PC-9 (cell line): Measurements from ENCODE around the gene RDM1. TPM values are rescaled to one million over a fixed set of nuclear protein-coding genes. Genes with fewer than 3 reads are reported as not detected.

ENCODE experiments used
- BruUV-seq: library from RNA; stranded (reverse); fragments of 400-500 nt; replicated peaks from 2 replicates; lab custom pipeline; 2021; lab: Mats Ljungman, UMichigan
- CTCF ChIA-PET: fragments of 300-600 bp; sonication (Branson Sonifier 250); formaldehyde crosslinking; loops from one replicate; lab custom pipeline; 2022; ENCODE audit warnings: antibody characterized with exemption; lab: Charles Lee
- POLR2A ChIA-PET: fragments of 300-600 bp; sonication (Branson Sonifier 250); formaldehyde crosslinking; loops from one replicate; lab custom pipeline; 2022; ENCODE audit warnings: antibody characterized with exemption; ENCODE audit not compliant: unreplicated experiment; lab: Charles Lee
- DNase-seq, 2 experiments: peaks; one replicate each; pipeline versions ENCODE4 v3.0.0 to v3.0.0-alpha.2; 2015 to 2022; ENCODE audit warnings: mixed read lengths in 1 of 2
- H2AFZ ChIP-seq: fragments of 200-600 bp; sonication (generic); 2 replicates; pipeline ENCODE4 v1.8.1; 2017; ENCODE audit warnings: antibody characterized with exemption
- H3F3A ChIP-seq: fragments of 200-600 bp; sonication (generic); 2 replicates; pipeline ENCODE4 v1.8.1; 2017; ENCODE audit warnings: antibody characterized with exemption, mild to moderate bottlenecking, low read depth; ENCODE audit not compliant: insufficient read depth
- H3K27ac ChIP-seq: fragments of 200-600 bp; sonication (generic); 2 replicates; pipeline ENCODE4 v1.6.1; 2016; ENCODE audit warnings: mixed run types
- H3K27me3 ChIP-seq: fragments of 200-600 bp; sonication (generic); 2 replicates; pipeline ENCODE4 v1.6.1; 2016; ENCODE audit warnings: low read depth, mixed run types; ENCODE audit not compliant: insufficient read depth
- H3K36me3 ChIP-seq: fragments of 200-600 bp; sonication (generic); 2 replicates; pipeline ENCODE4 v1.6.1; 2016; ENCODE audit warnings: low read depth, mixed run types
- H3K4me1 ChIP-seq: fragments of 200-600 bp; sonication (generic); replicated peaks from 2 replicates; pipeline ENCODE4 v1.6.1; 2016; ENCODE audit warnings: mixed run types; ENCODE audit not compliant: insufficient read depth
- H3K4me2 ChIP-seq: fragments of 200-600 bp; sonication (generic); 2 replicates; pipeline ENCODE4 v1.6.1; 2017; ENCODE audit warnings: mixed run types
- H3K4me3 ChIP-seq: fragments of 200-600 bp; sonication (generic); 2 replicates; pipeline ENCODE4 v1.6.1; 2016; ENCODE audit warnings: mixed run types
- H3K79me2 ChIP-seq: fragments of 200-600 bp; sonication (generic); 2 replicates; pipeline ENCODE4 v1.6.1; 2017; ENCODE audit warnings: low read depth, mixed run types
- H3K9me2 ChIP-seq: fragments of 200-600 bp; sonication (generic); 2 replicates; pipeline ENCODE4 v1.8.1; 2017; ENCODE audit warnings: mild to moderate bottlenecking; ENCODE audit not compliant: insufficient read depth
- H3K9me3 ChIP-seq: fragments of 200-600 bp; sonication (generic); 2 replicates; pipeline ENCODE4 v1.8.1; 2016; ENCODE audit warnings: low read depth; ENCODE audit not compliant: insufficient read depth
- H4K20me1 ChIP-seq: fragments of 200-600 bp; sonication (generic); 2 replicates; pipeline ENCODE4 v1.8.1; 2017; ENCODE audit not compliant: insufficient read depth
- EZH2 ChIP-seq: fragments of 200-600 bp; sonication (generic); IDR thresholded peaks from 2 replicates; pipeline ENCODE4 v1.8.0; 2017; ENCODE audit warnings: antibody characterized with exemption, low read depth
- intact Hi-C: fragments of 100-400 bp; cut with micrococcal nuclease; formaldehyde crosslinking; loops from one replicate; pipeline ENCODE4 v1.10.0; 2022; ENCODE audit not compliant: unreplicated experiment
- total RNA-seq: library from RNA; stranded (reverse); gene quantifications from 2 replicates; pipeline ENCODE4 v1.2.3, GENCODE V29; 2021
- TF ChIP-seq, protein P1 (sequence below): fragments of 200-600 bp; sonication (generic); conservative IDR thresholded peaks from 2 replicates; pipeline ENCODE4 v1.6.1; 2017; ENCODE audit warnings: mixed run types, antibody characterized with exemption, mild to moderate bottlenecking, moderate library complexity

The RDM1 gene
- total RNA-seq, 1 experiment from 2014 or later = 14.5 TPM

DNA sequence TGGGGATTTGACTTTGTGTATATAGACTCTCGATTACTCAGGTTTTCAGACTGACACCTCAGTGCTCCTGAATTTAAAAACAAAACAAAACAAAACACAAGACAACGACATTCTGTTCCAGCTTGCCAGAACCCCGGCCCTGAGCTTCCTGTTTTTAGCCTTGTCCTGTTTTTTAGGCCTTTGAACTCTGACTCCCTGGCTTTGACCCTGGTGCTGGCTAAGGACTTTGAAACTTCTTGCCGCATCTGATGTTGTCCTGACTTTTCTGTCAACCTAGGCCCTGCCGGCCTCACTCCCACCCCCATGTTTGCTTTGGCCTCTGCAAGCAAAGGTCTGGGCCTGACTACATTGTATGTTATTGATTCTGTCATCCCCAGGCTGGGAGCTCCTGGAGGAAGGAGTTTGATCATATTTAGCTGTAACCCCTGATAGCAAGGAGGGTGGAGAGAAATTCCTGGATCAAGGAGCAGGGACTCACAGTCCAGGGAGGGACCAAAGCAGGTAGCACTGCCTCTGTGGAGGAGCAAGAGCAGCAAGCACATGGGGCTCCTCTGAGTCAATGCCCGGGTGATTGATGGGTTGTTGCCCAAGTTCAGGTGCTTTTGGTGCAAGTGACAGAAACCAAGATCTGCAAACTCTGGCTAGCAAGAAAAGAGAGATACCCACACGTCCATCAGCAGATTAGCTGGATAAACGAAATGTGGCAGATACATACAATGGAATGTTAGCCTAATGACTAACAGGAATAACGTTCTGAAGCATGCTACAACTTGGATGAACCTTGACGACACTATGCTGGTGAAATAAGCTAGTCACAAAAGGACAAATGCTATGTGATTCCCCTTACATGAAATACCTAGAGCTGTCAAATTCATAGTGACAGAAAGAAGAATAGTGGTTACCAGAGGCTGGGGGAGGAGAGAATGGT, 43.0 kb upstream of the RDM1 start:
- no peak overlapping the region for H3K4me2 ChIP-seq
- intact Hi-C loops = no loop called here
- no peak overlapping the region for H3K27ac ChIP-seq
- no peaks in the 10 kb centered on the region for H3F3A ChIP-seq
- no peak for DNase-seq
- no peaks in the 10 kb centered on the region for H3K9me3 ChIP-seq
- H3K27me3 ChIP-seq = peaks cover 49% of the 10 kb centered on the region
- ChIA-PET CTCF (no interaction called here), POLR2A (no interaction called here)
- H3K36me3 ChIP-seq = no peaks in the 10 kb centered on the region
- BruUV-seq = no TSS peak
- no peaks in the 10 kb centered on the region for H3K79me2 ChIP-seq
- no peak for TF ChIP-seq EZH2
- TF ChIP-seq, protein P1, sequence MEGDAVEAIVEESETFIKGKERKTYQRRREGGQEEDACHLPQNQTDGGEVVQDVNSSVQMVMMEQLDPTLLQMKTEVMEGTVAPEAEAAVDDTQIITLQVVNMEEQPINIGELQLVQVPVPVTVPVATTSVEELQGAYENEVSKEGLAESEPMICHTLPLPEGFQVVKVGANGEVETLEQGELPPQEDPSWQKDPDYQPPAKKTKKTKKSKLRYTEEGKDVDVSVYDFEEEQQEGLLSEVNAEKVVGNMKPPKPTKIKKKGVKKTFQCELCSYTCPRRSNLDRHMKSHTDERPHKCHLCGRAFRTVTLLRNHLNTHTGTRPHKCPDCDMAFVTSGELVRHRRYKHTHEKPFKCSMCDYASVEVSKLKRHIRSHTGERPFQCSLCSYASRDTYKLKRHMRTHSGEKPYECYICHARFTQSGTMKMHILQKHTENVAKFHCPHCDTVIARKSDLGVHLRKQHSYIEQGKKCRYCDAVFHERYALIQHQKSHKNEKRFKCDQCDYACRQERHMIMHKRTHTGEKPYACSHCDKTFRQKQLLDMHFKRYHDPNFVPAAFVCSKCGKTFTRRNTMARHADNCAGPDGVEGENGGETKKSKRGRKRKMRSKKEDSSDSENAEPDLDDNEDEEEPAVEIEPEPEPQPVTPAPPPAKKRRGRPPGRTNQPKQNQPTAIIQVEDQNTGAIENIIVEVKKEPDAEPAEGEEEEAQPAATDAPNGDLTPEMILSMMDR = no peak
- H3K4me3 ChIP-seq = no peak overlapping the region
- no peaks in the 10 kb centered on the region for H4K20me1 ChIP-seq
- no peak overlapping the region for H2AFZ ChIP-seq
- H3K9me2 ChIP-seq = no peaks in the 10 kb centered on the region
- H3K4me1 ChIP-seq = no peaks in the 10 kb centered on the region

DNA sequence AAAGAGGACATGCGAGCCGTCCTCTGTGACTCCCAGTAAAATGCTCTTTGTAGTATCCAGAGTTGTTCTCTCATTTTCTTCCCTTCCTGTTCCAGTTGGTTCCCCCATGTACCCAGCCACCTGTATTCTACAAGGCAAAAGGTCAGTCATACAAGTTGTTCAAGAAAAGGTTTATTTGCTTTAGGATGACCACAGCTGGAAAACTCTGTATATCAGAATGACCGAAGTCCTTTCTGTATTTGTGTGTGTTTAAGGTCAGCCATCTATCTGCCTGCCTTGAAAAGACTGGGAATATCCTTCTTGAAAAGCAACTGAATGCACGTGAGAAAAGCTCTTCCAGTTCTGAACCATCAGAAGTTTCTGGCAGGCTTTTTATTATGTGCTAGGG, 42.4 kb upstream of the RDM1 start:
- Histone ChIP-seq H3K9me3 (no peaks in the 10 kb centered on the region), H4K20me1 (no peaks in the 10 kb centered on the region), H3K4me1 (no peaks in the 10 kb centered on the region), H3K9me2 (no peaks in the 10 kb centered on the region), H3K27ac (no peak overlapping the region), H3K36me3 (no peaks in the 10 kb centered on the region), H3K4me3 (no peak overlapping the region), H3K4me2 (no peak overlapping the region), H3K27me3 (peaks cover 42% of the 10 kb centered on the region), H2AFZ (no peak overlapping the region), H3F3A (no peaks in the 10 kb centered on the region), H3K79me2 (no peaks in the 10 kb centered on the region)
- no peak for DNase-seq
- intact Hi-C loops = no loop called here
- no peak for TF ChIP-seq EZH2
- TF ChIP-seq, protein P1 = no peak
- POLR2A ChIA-PET = no interaction called here
- no TSS peak for BruUV-seq
- CTCF ChIA-PET = no interaction called here

DNA sequence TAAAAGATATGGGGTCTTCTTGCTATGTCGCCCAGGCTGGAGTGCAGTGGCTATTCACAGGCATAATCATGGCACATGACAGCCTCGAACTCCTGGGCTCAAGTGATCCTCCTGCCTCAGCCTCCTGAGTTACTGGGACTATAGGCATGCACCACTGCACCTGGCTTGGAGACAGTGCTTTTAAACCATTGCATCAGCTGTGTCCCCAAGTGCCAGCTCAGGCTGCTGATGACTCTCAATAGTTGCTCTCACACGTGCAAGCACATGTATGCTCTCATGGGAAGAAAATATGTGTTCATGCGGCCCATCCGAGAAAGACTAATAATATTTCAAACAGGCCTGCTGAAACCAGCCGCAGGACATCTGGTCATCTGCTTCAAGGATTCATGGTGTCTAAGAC, 42.0 kb upstream of the RDM1 start:
- Histone ChIP-seq H3K27ac (no peak overlapping the region), H3K4me3 (no peak overlapping the region), H3K9me2 (no peaks in the 10 kb centered on the region), H3K79me2 (no peaks in the 10 kb centered on the region), H3K9me3 (no peaks in the 10 kb centered on the region), H3K27me3 (peaks cover 38% of the 10 kb centered on the region), H3K4me2 (no peak overlapping the region), H3F3A (no peaks in the 10 kb centered on the region), H4K20me1 (no peaks in the 10 kb centered on the region), H3K4me1 (no peaks in the 10 kb centered on the region), H3K36me3 (no peaks in the 10 kb centered on the region), H2AFZ (no peak overlapping the region)
- ChIA-PET POLR2A (no interaction called here), CTCF (no interaction called here)
- intact Hi-C loops = no loop called here
- BruUV-seq = no TSS peak
- no peak for TF ChIP-seq EZH2
- TF ChIP-seq, protein P1 = no peak
- no peak for DNase-seq
